H9 (cell line): Measurements from ENCODE around the gene CERK. TPM values are rescaled to one million over a fixed set of nuclear protein-coding genes. Genes with fewer than 3 reads are reported as not detected.

ENCODE experiments used
- DNase-seq: peaks from one replicate; pipeline ENCODE4 v3.0.0-alpha.2; 2017
- H2AFZ ChIP-seq: one replicate; pipeline ENCODE4 v1.6.1; 2013; ENCODE audit warnings: mild to moderate bottlenecking, low read length, control low read depth, moderate library complexity
- H2AK5ac ChIP-seq: 2 replicates; pipeline ENCODE4 v1.6.1; 2013; ENCODE audit warnings: low read length, control low read depth, mixed read lengths; ENCODE audit not compliant: insufficient read length
- H2BK120ac ChIP-seq: one replicate; pipeline ENCODE4 v1.6.1; 2013; ENCODE audit warnings: low read depth, mild to moderate bottlenecking, low read length, control low read depth, inconsistent platforms; ENCODE audit not compliant: poor library complexity, severe bottlenecking
- H2BK12ac ChIP-seq: 2 replicates; pipeline ENCODE4 v1.6.1; 2013; ENCODE audit warnings: low read length, control low read depth, mixed read lengths, low read depth; ENCODE audit not compliant: insufficient read length
- H2BK15ac ChIP-seq: 2 replicates; pipeline ENCODE4 v1.6.1; 2013; ENCODE audit warnings: low read depth, low read length, control low read depth
- H2BK20ac ChIP-seq: one replicate; pipeline ENCODE4 v1.6.1; 2013; ENCODE audit warnings: low read depth, mild to moderate bottlenecking, low read length, control low read depth, inconsistent platforms; ENCODE audit not compliant: poor library complexity, severe bottlenecking
- H2BK5ac ChIP-seq: 2 replicates; pipeline ENCODE4 v1.6.1; 2013; ENCODE audit warnings: low read length, control low read depth, mixed read lengths; ENCODE audit not compliant: insufficient read length
- H3K14ac ChIP-seq: 2 replicates; pipeline ENCODE4 v1.6.1; 2013; ENCODE audit warnings: low read length, control low read depth; ENCODE audit not compliant: insufficient read depth
- H3K18ac ChIP-seq: 2 replicates; pipeline ENCODE4 v1.6.1; 2013; ENCODE audit warnings: low read depth, mild to moderate bottlenecking, mixed read lengths, low read length, control low read depth; ENCODE audit not compliant: insufficient read length
- H3K23ac ChIP-seq: 2 replicates; pipeline ENCODE4 v1.6.1; 2013; ENCODE audit warnings: low read length, control low read depth, mixed read lengths, low read depth; ENCODE audit not compliant: insufficient read length
- H3K23me2 ChIP-seq: 2 replicates; pipeline ENCODE4 v1.6.1; 2013; ENCODE audit warnings: low read depth, mild to moderate bottlenecking, mixed read lengths, low read length, control low read depth; ENCODE audit not compliant: insufficient read length, poor library complexity, severe bottlenecking
- H3K27ac ChIP-seq: 2 replicates; pipeline ENCODE4 v1.5.1; 2013; ENCODE audit warnings: low read length, control low read depth, mixed read lengths, low read depth; ENCODE audit not compliant: insufficient read length
- H3K27me3 ChIP-seq: 2 replicates; pipeline ENCODE4 v1.6.1; 2013; ENCODE audit warnings: low read length, control low read depth, inconsistent platforms; ENCODE audit not compliant: insufficient read depth
- H3K4ac ChIP-seq: 2 replicates; pipeline ENCODE4 v1.6.1; 2013; ENCODE audit warnings: low read depth, mild to moderate bottlenecking, control low read depth, inconsistent platforms, low read length, moderate library complexity
- H3K4me1 ChIP-seq: 2 replicates; pipeline ENCODE4 v1.6.1; 2013; ENCODE audit warnings: low read length, control low read depth, inconsistent platforms; ENCODE audit not compliant: insufficient read depth
- H3K4me2 ChIP-seq: 2 replicates; pipeline ENCODE4 v1.6.1; 2013; ENCODE audit warnings: low read length, control low read depth, mixed read lengths; ENCODE audit not compliant: insufficient read length, insufficient read depth
- H3K56ac ChIP-seq: 2 replicates; pipeline ENCODE4 v1.6.1; 2013; ENCODE audit warnings: low read depth, mild to moderate bottlenecking, mixed read lengths, low read length, control low read depth; ENCODE audit not compliant: insufficient read length
- H3K79me1 ChIP-seq: 2 replicates; pipeline ENCODE4 v1.6.1; 2013; ENCODE audit warnings: low read depth, mild to moderate bottlenecking, moderate library complexity, low read length, control low read depth, inconsistent platforms; ENCODE audit not compliant: insufficient read depth, poor library complexity, severe bottlenecking
- H3K79me2 ChIP-seq: 2 replicates; pipeline ENCODE4 v1.6.1; 2013; ENCODE audit warnings: low read length, control low read depth, inconsistent platforms; ENCODE audit not compliant: insufficient read depth
- H3K9ac ChIP-seq: 2 replicates; pipeline ENCODE4 v1.6.1; 2013; ENCODE audit warnings: low read length, control low read depth, mixed read lengths; ENCODE audit not compliant: insufficient read length; ENCODE audit errors: extremely low read depth
- H3K9me3 ChIP-seq: one replicate; pipeline ENCODE4 v1.6.1; 2013; ENCODE audit warnings: low read depth, low read length, inconsistent platforms; ENCODE audit not compliant: control insufficient read depth
- H3T11ph ChIP-seq: one replicate; pipeline ENCODE4 v1.6.1; 2013; ENCODE audit warnings: mild to moderate bottlenecking, low read length, control low read depth, inconsistent platforms
- H4K20me1 ChIP-seq: one replicate; pipeline ENCODE4 v1.6.1; 2013; ENCODE audit not compliant: control insufficient read depth, insufficient read length, insufficient read depth
- H4K5ac ChIP-seq: 2 replicates; pipeline ENCODE4 v1.6.1; 2013; ENCODE audit warnings: low read depth, mild to moderate bottlenecking, mixed read lengths, low read length, control low read depth; ENCODE audit not compliant: insufficient read length
- H4K8ac ChIP-seq: replicated peaks from 2 replicates; pipeline ENCODE4 v1.6.1; 2013; ENCODE audit warnings: low read length, control low read depth, mixed read lengths, low read depth; ENCODE audit not compliant: insufficient read length
- H4K91ac ChIP-seq: 2 replicates; pipeline ENCODE4 v1.6.1; 2013; ENCODE audit warnings: low read depth, mild to moderate bottlenecking, moderate library complexity, mixed read lengths, low read length, control low read depth; ENCODE audit not compliant: insufficient read length
- H3K27ac Mint-ChIP-seq, 3 experiments: 2 replicates in 2 of 3; 3 replicates in 1 of 3; pipeline ENCODE4 v1.8.0; 2020 to 2021; ENCODE audit warnings: mixed read lengths in 3 of 3, mild to moderate bottlenecking in 1 of 3, moderate library complexity in 1 of 3
- H3K27me3 Mint-ChIP-seq: 2 replicates; pipeline ENCODE4 v1.8.0; 2021; ENCODE audit warnings: low read depth, mild to moderate bottlenecking, moderate library complexity, mixed read lengths
- H3K36me3 Mint-ChIP-seq, 3 experiments: 2 replicates in 2 of 3; 3 replicates in 1 of 3; pipeline ENCODE4 v1.8.0; 2020 to 2021; ENCODE audit warnings: low read depth in 3 of 3, mixed read lengths in 3 of 3; ENCODE audit not compliant: insufficient read depth in 1 of 3
- H3K4me1 Mint-ChIP-seq, 2 experiments: 2 replicates each; pipeline ENCODE4 v1.8.0; 2020; ENCODE audit warnings: mixed read lengths in 2 of 2
- H3K4me3 Mint-ChIP-seq, 2 experiments: 2 replicates in 1 of 2; 3 replicates in 1 of 2; pipeline ENCODE4 v1.8.0; 2020 to 2021; ENCODE audit warnings: mild to moderate bottlenecking in 2 of 2, mixed read lengths in 2 of 2, moderate library complexity in 1 of 2
- H3K9me3 Mint-ChIP-seq, 2 experiments: 2 replicates in 1 of 2; 3 replicates in 1 of 2; pipeline ENCODE4 v1.8.0; 2020; ENCODE audit warnings: mild to moderate bottlenecking in 2 of 2, mixed read lengths in 2 of 2, moderate library complexity in 1 of 2
- WGBS: extraction: QIAGEN DNeasy Blood & Tissue Kit; methylation state at CpG from one replicate; pipeline ENCODE4 v1.1.7; 2013; ENCODE audit warnings: missing lambda C conversion rate, low lambda C conversion rate, mixed read lengths; ENCODE audit not compliant: insufficient read length; ENCODE audit errors: extremely low coverage; 5-methylcytosine and 5-hydroxymethylcytosine counted together
- total RNA-seq: library from RNA; stranded (reverse); gene quantifications from 2 replicates; pipeline ENCODE4 v1.2.1, GENCODE V29; 2021
- TF ChIP-seq, protein P1 (sequence below): fragments of 200-600 bp; sonication (generic); conservative IDR thresholded peaks from 3 replicates; pipeline ENCODE4 v1.8.0; 2021; ENCODE audit warnings: antibody characterized with exemption, mild to moderate bottlenecking

Gene CERK
- total RNA-seq, 1 experiment from 2014 or later, result 47.1 TPM

DNA sequence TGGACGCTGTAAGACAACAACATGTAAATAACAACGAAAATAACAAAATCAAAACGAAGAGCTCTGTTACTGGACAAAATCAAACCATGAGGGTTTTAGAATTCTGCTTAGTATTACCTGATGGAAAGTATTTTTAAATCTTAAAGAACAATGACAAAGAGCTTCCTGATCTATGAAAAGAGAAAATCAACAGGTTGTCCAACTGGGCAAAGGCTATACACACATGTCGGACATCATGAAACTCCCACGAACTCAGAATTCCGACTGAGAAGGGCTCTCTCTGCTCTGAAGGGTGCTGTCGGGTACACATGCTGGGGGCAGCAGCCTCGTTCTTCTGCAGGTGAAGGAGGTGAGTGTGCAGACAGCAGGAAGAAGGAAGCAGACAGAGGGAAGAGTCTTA is 25.8 kb downstream of the CERK start:
- H3K9me3 Mint-ChIP-seq, result no peaks in the 10 kb centered on the region
- H2BK5ac ChIP-seq, result no peak overlapping the region

More for the DNA sequence above, 25.8 kb downstream of the CERK start:
- no CpG with 5 or more reads among the region's 8 CpGs for WGBS
- Histone ChIP-seq H3K23me2 (no peaks in the 10 kb centered on the region), H4K20me1 (no peaks in the 10 kb centered on the region), H3K4ac (no peak overlapping the region), H3K27me3 (no peaks in the 10 kb centered on the region), H3K14ac (no peak overlapping the region), H3K4me1 (no peaks in the 10 kb centered on the region), H2BK120ac (no peak overlapping the region), H3K9ac (no peak overlapping the region), H4K8ac (no peak overlapping the region), H4K5ac (no peak overlapping the region), H3K4me2 (no peak overlapping the region), H3K27ac (no peak overlapping the region), H3K56ac (no peak overlapping the region), H2BK15ac (no peak overlapping the region), H2AK5ac (no peak overlapping the region), H2BK20ac (no peak overlapping the region), H3K18ac (no peak overlapping the region), H4K91ac (no peak overlapping the region), H3K79me2 (no peaks in the 10 kb centered on the region), H2BK12ac (no peak overlapping the region), H3K23ac (no peak overlapping the region), H3T11ph (no peak overlapping the region), H3K79me1 (no peaks in the 10 kb centered on the region), H2AFZ (no peak overlapping the region), H3K9me3 (no peaks in the 10 kb centered on the region)
- Mint-ChIP-seq H3K27me3 (no peaks in the 10 kb centered on the region), H3K36me3 (peaks cover 22 to 63% (median 58%) of the 10 kb centered on the region in 3 experiments; a peak in 6 of 7 replicates), H3K4me1 (peaks cover 12 to 13% of the 10 kb centered on the region in 2 experiments), H3K4me3 (no peak overlapping the region), H3K27ac (peak overlapping the region in 1 of 3 experiments; percentile 88; a peak in 2 of 7 replicates)
- TF ChIP-seq, protein P1, sequence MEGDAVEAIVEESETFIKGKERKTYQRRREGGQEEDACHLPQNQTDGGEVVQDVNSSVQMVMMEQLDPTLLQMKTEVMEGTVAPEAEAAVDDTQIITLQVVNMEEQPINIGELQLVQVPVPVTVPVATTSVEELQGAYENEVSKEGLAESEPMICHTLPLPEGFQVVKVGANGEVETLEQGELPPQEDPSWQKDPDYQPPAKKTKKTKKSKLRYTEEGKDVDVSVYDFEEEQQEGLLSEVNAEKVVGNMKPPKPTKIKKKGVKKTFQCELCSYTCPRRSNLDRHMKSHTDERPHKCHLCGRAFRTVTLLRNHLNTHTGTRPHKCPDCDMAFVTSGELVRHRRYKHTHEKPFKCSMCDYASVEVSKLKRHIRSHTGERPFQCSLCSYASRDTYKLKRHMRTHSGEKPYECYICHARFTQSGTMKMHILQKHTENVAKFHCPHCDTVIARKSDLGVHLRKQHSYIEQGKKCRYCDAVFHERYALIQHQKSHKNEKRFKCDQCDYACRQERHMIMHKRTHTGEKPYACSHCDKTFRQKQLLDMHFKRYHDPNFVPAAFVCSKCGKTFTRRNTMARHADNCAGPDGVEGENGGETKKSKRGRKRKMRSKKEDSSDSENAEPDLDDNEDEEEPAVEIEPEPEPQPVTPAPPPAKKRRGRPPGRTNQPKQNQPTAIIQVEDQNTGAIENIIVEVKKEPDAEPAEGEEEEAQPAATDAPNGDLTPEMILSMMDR, result no peak
- no peak for DNase-seq
